Astrocyte of the hippocampus (primary cell): ENCODE data around the gene IRX3.

ENCODE experiments used
- DNase-seq: peaks from one replicate; pipeline ENCODE4 v3.0.0; 2011; ENCODE audit warnings: low read depth, low spot score

IRX3 gene

DNA sequence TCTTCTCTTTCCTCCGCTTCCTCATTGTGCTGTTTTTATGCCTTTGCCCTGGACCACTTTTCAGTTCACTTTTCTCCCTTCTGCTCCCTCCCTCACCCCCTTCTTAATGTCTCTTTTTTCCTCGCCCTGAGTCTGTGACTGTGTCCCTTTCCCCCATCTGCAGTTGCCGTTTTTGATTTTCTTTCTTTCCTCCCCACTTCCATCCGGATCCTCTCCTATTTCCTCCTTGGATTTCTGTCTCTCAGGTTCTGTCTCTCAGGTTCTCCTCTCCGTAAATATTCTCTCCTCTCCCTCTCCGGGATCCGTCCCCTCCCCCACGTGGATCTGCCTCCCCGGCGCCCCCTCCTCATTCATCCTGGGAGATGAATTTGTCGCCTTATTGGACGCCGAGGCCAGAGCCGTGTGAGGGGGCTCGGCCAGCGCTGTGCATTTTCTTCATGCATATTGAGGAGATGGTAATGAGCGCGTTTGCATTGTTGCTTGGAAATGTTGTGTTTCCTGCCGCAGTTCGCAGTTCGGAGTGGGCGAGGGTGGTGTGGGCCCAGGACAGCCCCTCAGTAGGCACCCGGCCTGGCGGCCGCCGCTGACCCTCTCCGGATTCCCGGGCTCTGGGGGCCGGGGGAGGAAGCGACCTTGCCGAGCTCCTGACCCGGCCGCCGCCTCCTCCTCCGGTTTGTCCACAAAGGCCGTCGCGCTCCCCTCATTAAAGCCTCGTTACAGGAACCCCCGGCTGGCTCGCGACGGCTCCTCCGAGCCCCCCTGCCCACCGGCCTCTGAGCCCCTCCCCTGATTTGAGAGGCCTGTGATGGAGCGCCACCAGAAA is 4.5 kb upstream of the IRX3 start:
- peak; percentile 12 for DNase-seq

DNA sequence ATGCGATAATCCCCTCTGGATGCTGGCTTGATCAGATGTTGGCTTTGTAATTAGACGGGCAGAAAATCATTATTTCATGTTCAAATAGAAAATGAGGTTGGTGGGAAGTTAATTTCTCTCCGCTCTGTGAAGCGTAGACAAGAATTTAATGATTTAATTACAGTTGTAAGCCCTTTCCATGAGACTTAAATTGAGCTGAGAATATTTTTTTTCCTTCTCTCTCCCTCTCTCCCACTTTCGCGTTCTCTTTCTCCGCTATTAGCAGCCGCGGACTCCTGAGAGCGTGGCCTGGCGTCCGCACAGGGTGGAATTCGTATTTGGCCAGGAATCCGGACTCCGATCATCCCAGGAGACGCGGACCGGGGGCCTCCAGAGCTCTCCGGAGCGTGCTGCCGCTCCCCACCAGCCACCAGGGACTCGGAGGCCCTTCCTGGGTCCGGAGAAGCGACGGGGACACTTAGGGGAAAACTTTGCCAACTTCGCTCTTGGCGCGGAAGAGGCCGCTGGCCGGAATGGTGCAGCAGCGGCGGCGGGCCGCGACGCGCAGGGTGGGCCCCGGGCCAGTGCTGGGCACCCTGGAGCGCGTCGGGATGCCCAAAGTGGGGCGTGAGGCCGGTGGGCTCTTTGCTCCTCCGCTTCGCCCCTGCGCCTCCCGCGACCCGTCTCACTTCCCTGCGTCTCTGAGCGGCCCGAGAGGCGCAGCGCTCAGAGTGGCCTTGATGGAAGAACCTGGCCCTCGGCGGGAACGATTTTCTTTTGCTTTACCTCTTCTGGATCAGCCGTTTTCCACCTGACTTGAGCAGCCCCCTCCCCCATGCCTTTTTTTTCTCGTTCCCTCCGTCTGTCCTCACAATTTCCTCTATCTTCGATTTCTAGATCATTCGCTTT is 3.6 kb upstream of the IRX3 start:
- peak; percentile 42 for DNase-seq

DNA sequence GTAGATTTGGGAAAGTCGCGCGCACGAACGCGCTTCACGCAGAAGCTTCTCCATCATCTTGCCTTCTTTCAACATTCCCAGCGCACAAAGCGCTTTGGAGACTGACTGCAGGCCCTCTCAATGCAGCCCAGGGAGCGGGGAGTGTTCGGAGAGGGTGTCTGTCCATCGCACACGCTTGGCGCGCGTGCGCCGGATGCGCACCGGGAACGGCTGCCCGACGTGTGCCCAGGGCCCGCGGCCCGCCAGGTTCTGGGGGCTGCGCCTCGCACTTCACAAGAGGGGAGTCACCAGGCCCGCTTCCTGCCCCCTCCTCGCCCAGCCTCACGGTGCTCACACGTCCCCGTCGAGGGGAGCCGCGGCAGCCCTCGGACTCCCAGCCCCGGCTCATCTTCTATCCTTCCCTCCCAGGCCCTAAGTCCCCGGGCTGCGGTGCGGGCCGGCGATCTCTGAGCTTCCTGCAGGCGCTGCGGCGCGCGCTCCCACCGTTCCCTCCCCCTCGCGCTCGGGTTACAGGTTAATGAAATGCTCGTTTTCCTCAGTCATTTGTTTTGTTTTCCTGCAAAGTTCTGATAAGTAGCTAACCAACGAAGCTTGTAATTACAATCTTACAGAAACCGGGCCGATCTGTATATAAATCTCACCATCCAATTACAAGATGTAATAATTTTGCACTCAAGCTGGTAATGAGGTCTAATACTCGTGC is 2.8 kb upstream of the IRX3 start:
- DNase-seq = peak; percentile 35

DNA sequence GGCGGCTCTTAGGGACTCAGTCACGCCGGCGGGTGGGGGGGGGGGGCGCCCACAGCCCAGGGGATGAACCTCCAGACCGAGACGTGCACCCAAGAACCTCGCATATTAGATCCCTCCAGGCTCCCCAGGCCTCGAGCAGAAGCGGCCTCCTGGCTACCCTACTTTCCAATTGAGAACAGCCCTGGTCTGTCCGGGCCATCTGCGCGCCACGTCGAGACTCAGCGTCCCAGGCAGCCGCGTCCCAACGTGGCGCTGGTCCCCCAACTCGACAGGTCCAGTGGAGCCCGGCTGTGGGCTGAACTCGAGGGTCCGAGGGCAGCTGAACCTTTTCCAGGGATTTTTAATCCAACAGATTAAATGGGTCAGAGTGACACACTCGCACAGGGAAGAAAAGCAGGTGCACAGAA is 2.3 kb upstream of the IRX3 start:
- DNase-seq = no peak

DNA sequence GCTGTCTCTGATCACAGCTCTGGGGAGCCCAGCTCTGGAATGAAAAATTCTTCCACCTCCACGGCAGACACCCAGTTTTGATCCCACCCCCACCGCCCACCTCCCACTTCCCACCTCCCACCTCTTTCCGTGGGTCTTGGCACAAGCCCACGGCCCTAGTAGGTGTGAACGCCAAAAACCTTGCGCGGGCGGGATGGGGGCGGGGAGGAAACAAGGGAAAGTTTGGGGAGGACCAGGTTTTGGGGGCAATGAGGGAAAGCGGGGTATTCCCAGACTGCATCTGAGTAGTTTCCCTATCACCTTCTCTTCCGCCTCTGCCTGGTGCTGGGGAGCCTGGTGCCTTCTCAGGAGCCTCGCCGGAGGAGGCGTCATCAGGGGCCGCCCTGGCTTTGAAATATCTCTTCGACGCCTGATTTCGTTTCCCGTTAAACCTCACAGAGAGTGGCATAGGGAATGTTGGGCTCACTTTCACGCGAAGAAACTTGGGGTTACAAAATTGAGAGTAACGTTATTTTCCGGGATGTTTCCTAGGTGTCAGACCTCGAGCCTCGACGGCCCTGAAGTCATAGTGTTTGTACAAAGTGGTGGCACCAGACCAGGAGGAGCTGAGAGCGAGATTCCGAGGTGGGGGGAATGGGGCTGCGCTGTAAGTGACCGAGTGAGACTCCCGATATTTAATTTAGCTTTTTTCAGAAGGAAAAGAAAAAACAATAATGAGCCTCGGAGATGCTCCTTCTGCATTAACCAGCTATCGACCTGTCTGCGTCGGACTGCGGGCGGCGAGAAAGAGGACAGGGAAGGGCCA is 1.6 kb upstream of the IRX3 start:
- no peak for DNase-seq

DNA sequence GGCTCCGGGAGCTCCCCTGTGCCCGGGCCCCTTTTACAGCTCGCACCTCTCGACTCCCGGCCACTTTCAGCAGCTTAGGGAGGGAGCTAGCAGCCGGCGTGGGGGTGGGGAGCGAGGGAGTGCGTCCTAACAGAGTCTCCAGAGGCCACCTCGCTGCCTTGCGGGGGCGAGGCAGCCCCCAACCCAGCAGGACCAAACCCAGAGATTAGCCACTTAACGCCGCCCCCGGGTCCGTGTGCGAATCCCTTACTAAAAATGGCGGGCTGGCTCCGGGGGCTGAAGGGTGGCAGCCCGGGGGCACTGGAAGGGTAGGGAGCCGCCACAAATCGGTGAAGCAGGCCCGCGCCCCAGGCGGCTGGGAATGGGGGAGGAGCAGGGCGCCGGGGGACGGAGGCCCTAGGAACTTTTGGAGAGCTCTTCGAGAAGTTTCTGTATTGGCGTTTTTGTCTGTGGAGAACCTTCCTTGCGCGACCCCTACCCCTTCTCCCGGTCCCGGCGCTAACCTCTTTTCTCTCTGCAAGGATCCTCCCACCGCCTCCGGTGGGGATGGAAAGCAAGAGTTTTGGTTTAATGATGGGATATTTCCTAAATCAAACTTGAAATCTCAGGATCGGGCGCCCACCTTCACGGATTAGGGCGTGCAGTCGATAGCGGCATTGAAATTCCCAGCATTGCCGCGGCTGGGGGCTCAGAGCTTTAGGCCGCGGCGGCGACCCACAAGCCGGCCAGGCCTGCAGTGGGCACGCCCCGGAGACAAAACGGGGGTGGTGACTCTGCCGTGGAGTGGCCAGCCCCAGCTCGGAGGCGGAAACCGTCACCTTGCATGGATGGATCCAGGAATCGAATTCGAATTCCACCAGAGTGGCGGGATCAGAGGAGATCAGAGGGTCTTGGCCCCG is 793 bp upstream of the IRX3 start:
- peak; percentile 43 for DNase-seq

DNA sequence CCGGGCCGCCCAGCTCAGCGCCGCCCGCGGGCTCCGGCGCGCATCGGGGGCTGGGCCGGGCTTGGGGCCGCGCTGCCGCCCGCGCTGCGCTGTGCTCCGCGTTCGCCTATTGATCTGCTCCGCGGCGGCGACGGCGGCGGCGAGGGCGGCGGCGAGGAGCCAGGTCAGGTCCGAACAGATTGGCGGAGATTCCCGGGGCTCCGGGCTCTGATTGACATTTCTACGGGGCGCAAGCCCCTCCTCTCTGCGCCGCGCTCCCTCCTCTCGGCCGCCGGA is 559 bp downstream of the IRX3 start:
- no peak for DNase-seq

DNA sequence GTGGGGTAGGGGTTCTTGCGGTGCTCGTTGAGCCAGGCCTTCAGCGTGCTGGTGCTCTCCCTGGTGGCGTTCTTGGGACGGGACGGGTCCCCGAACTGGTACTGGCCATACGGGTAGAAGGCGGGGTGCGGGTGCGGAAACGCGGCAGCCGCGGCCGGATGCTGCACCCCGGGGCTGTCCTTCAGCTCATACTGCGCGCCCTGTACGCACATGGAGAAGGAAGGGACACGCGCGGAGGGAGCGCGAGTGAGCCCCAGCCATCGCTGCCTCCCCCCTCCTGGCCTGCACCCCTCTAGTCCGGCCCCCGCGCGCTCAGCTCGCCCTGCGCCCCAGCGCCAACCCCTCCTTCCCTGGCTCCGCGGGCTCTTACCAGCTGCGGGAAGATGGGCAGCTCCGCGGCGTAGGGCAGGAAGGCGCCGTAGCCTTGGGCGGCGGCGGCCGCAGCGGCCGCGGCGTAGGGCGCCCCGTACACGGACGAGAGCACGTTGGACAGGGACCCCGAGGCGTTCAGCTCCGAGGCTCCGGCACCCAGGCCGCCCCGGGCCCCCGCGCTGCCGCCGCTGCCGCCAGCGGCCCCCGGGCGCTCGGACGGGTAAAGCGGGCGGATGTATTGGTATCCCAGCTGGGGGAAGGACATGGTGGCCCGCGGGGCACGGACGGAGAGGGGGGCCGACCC is 1.0 kb downstream of the IRX3 start:
- DNase-seq = peak; percentile 67

DNA sequence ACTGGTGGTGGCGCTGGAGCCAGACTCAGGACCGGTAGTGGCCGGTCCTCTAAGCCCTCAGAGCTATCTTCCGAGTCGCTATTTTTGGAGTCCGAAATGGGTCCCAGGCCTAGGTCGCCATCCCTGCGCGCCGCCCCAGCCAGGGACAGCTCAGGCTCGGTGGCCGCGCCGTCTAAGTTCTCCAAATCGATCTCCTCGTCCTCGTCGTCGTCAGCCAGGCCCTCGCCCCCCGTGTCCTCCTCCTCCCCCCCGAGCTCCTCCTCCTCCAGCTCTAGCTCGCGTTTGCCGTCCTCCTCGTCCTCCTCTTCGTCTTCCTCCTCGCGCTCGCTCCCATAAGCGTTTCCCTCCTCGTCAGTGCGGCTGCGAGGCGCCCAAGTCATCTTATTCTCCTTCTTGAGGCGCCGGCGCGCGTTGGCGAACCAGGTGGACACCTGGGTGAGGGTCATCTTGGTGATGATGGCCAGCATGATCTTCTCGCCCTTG is 1.6 kb downstream of the IRX3 start:
- DNase-seq = peak; percentile 52

DNA sequence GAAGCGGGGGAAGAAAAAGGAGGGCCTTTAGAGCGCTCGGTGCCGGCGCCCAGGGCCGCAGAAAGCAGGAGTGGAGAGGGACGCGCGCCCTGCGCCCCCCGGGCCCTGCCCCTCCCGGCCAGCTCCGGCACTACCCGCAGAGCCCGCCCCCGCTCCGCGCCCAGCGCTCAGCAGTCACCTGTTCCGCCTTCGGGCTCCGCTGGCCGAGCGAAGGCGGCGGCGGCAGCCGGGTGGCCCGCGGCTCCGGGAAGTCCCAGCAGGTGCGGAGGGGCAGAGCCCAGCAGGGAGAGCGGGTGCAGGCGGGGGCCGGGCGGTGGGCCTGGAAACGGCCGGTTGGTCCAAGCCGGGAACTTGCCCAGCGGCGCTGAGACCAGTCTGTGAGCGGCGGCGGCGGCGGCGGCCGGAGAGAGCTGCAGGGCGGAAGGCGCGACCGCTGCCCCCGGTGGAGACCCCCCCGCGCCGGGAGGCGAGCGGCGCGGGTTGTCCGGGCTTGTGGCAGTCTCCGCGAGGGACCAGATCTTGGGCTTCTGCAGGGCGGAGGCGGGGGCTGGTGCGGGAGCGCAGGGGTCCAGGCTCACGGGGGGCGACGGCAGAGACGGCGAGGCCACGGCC is 2.2 kb downstream of the IRX3 start:
- peak; percentile 51 for DNase-seq

DNA sequence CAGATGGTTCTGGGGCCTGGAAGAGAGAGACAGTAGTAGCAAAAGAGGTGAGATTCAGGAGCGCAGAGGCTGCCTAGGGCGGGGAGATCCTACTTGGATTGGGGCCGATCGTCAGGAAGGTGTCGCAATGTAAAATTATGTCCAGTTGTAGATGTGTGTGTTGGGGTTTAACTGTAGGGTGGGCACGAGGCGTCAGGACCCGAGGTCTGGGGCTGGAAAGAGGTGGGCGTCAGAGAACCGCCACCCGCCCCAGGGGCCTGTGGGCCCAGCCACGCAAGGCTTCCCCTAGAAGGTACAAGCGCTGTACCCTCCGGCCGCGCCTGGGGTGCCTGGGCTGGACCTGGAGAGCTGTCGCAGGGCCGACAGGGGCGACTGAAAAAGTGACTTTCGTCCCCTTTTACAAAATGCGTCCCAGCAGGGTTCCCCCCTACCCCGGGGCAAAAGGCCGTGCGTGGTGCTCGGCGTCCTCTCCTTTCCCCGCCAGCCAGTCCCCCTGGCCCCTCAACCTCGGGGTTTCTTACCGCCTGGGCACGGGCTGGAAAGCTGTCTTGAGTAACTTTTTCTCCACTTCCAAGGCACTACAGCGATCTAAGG is 2.8 kb downstream of the IRX3 start:
- peak; percentile 44 for DNase-seq

DNA sequence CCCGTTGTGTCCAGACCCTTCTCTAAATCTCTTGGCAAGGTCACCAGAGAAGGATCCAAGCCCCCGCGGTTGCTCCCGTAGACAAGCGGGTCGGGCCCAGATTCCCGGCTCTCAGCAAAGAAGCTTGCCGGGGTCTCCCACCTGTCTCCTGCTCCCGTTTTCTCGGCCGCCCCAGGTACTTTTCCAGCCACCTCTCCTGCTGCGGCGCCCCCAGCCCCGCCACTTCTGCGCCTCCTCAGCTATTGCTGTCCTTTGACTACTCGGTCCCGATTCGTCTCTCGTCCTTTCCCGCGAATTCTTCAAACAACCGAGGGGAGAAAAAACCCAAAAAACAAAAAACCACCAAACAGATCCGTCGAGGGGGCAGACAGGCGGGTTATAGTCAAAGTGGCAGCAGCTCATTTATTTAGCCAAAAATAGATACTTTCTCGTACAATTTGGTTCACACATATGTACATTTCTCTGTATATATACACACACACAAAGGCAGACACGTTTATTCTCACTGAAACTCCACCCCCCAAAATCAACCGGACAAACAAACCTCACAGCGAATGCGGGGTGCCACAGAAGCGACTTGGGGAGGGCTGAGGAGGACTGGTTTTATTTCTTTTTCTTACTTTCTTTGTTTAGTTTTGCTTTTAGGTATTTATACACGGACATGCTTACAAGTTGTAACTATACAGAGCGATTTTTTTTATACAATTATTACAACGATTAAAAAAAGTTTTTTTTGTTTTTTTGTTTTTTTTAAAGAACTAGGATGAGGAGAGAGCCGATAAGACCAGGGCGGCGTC is 3.5 kb downstream of the IRX3 start:
- DNase-seq = peak; percentile 29

DNA sequence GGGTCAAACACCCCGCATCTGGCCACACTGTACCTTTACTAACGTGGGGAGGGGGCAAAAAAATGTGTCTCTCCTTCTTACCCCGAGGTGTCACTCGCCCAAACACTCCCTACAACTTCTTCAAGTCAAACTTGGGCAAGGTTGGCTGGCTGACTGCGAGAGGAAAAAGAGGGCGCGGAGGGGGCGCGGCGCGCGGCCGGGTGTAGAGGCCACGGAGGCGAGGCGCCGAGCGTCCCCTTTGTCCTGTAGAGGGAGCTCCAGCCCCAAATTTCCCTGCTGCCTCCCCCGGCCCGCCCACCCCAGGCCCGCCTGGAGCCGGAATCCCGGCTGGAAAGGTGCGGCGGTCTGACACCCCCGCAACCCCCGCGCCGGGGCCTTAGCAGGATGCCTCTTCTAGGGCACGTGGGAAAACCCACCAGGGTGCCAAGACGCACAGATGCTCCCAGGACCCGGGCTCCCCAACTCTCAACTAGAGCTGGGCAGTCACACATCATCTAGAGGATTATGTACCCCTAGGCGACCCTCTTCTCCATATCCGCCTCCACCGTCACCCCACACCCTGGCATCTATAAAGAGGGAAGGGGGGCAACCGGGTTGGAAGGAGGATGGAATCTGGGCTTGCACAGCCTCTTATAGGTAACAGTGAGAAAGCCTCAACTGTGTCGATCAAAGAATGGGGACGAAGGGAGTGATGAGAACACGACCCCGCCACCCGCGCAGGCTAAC is 4.2 kb downstream of the IRX3 start:
- DNase-seq = peak; percentile 82

DNA sequence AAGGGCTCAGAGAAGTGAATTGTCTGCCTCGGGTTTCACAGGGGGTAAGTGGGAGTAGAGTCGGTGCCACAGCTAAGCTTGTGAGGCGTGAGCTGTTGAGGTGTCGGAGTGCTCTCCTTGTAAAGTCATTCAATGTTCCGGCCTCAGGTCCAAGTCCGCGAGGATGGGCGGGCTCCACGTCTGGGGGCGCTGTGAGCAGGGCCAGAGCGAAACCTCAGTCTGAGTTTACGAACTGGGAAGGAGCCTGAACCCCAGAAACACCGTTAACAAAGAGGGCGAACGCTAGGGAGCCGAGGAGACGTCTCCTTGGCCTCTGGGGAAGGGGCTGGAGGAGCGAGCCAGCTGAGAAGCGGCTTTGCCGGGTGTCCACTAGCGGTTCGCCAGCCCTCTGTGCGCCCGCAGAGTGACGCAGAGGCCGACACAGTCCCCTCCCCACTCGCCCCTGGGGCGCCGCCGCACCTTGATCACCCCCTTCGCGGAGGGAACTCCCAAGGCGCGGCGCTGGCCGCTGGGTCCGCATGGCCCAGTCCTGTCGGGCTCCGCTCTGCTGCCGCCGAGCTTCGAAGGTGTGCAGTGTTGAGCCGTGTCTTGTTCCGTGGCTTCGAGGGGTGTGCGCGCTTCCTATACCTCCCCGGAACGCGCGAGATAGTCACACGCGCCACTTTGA is 4.9 kb downstream of the IRX3 start:
- peak; percentile 44 for DNase-seq

DNA sequence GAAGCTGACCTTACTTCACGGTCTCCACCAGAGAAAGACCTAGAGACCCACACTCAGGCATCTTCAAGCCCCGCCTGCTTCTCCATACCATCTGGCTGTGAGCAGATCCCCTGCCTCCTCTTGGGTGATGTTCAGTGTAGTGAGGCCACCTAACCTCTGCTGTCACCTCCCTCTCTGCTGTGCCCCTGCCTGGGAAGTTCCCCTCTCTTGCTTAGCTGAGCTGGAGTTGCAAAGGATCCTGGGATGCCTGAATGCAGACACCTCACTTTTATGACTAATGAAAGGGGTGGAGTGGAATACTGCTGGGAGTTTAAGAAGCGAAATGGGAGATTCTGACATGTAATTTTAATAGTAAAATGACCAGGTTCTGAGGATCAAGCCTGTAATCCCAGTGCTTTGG is 5.8 kb downstream of the IRX3 start:
- peak; percentile 31 for DNase-seq

DNA sequence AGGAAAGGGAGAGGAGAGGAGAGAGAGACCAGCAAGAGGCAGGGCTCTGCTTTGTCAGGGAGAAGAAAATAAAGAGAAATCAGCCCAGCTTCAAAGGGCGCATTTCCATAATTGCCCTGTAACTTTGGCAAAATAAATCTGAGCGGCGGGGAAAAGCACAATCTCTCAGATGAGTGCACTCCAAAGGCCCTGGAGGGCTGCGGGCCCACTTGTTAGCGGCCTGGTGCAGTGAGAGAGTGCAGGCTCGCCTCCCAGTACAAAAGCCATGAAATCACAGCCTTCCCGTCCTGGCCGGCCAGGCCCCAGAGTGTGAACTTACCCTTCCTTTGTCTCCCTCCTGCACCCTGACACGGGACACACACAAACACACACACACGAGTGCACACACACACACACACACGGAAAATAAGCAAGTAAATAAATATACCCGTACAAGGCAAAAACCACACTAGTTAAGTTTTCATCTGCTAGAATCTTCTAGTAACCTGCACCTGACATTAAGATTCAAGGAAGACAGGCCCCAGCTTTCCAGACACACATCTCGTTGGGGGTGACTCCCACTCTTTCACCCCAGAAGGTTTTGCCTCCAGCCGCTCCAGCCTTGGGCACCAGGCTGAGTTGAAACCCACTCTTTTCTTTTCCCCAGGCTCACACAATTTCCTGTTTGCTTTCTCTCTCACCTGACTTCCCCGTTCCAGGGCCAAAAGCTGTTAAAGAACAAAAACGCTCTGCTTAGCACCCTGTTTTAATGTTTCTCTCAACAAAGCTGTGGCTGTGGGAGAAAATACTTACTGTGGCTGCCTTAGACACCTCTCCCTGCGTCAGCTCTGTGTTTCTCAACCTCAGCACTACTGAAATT is 8.5 kb downstream of the IRX3 start:
- DNase-seq = peak; percentile 74
